ENCODE data around the gene PLCB1.

DNA sequence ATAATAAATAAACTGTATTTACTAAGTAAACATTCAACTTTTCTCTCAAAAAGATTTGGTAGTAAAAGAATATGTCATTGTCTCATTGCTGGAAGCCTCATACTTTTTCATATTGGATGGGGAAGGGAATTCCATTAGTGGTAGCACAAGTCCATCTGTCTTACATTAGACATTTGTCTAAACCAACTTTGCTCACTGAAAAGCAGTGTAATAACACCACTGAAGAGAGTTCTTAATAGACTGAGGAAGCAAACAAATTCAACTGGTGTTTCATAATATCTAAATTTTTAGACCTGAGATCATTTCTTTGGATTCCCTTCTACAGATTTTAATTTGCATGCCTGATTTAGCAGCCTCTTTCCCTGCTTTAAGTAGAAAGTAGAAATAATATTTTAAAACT is 62.7 kb downstream of the PLCB1 start:
- TF ChIP-seq, protein P1, sequence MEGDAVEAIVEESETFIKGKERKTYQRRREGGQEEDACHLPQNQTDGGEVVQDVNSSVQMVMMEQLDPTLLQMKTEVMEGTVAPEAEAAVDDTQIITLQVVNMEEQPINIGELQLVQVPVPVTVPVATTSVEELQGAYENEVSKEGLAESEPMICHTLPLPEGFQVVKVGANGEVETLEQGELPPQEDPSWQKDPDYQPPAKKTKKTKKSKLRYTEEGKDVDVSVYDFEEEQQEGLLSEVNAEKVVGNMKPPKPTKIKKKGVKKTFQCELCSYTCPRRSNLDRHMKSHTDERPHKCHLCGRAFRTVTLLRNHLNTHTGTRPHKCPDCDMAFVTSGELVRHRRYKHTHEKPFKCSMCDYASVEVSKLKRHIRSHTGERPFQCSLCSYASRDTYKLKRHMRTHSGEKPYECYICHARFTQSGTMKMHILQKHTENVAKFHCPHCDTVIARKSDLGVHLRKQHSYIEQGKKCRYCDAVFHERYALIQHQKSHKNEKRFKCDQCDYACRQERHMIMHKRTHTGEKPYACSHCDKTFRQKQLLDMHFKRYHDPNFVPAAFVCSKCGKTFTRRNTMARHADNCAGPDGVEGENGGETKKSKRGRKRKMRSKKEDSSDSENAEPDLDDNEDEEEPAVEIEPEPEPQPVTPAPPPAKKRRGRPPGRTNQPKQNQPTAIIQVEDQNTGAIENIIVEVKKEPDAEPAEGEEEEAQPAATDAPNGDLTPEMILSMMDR (IDR thresholded peaks at IDR 0.05; ENCODE audit: low read depth, low read length) = no peak
- no peak for TF ChIP-seq POLR2A (IDR thresholded peaks at IDR 0.05; ENCODE audit: extremely low read depth, insufficient read length)
